Activated naive CD8-positive, alpha-beta T cell treated with anti-CD3 and anti-CD28 coated beads for 36 hours (primary cell): ENCODE results near the gene MEGF10. TPM values are rescaled to one million over a fixed set of nuclear protein-coding genes. Genes with fewer than 3 reads are reported as not detected.

Source experiments
- DNase-seq: peaks from one replicate; pipeline ENCODE4 v3.0.0; 2021
- H3K27ac Mint-ChIP-seq: one replicate; pipeline ENCODE4 v1.8.0; 2022; ENCODE audit warnings: mild to moderate bottlenecking, moderate library complexity, mixed read lengths
- H3K27me3 Mint-ChIP-seq: one replicate; pipeline ENCODE4 v1.8.0; 2022; ENCODE audit warnings: mild to moderate bottlenecking, mixed read lengths
- H3K36me3 Mint-ChIP-seq: one replicate; pipeline ENCODE4 v1.8.0; 2021; ENCODE audit warnings: mild to moderate bottlenecking, mixed read lengths
- H3K4me1 Mint-ChIP-seq: one replicate; pipeline ENCODE4 v1.8.0; 2021; ENCODE audit warnings: mixed read lengths
- H3K4me3 Mint-ChIP-seq: one replicate; pipeline ENCODE4 v1.8.0; 2022; ENCODE audit warnings: mild to moderate bottlenecking, moderate library complexity, mixed read lengths
- H3K9me3 Mint-ChIP-seq: one replicate; pipeline ENCODE4 v1.8.0; 2022; ENCODE audit warnings: mixed read lengths
- total RNA-seq, 2 experiments: library from RNA; stranded (reverse); gene quantifications; one replicate each; pipeline ENCODE4 v1.2.3, GENCODE V29; 2021

The MEGF10 gene
- total RNA-seq, 2 experiments from 2014 or later = not detected

DNA sequence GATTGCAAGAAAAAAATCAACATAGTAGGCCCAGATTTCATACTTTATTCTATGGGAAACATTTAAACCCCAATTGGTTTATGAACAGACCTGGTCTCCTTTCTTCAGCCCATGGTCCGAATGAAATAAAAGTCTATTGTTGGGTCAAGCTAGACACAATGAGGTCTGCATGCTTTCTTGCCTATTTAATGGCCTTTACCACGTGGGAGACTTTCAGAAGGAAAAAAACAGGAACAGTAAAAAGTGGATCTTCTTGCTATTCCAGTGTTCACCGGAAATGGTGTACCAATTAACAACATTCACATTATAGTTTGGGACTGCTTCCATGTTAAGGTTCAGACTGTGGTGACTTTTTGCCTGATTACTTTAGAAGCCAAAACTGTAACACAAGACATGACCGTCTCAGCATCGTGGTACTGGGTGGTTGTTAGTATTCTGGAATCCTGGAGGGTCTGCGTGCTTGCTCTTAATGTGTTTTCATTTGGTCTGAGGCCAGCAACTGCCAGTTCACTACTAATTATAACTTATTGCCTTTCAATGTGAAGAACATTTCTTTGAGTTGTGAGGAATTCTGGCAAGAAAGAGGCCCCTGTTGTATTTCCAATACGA, 141.5 kb downstream of the MEGF10 start:
- Mint-ChIP-seq H3K4me3 (no peak overlapping the region), H3K27ac (no peak overlapping the region), H3K9me3 (no peaks in the 10 kb centered on the region), H3K4me1 (no peaks in the 10 kb centered on the region), H3K36me3 (no peaks in the 10 kb centered on the region), H3K27me3 (peaks cover 5% of the 10 kb centered on the region)
- DNase-seq = no peak

DNA sequence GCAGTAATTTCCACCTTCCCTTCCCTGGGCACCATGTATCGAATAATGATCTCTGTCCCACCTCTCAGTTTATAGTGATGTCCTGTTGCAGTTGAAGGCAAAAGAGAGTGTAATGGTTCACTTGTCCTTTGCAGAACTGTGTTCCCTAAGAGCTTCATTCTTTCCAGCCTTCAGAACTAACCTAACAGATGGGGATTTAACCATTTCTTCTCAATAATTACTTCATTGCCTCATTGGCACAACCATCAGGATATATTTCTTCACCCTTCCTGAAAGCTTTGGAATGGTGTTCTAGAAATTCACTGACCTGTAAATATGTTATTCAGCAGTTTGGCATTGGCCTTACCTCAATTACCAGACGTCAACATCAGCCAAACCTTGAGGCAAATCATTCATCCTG, 142.9 kb downstream of the MEGF10 start:
- peaks cover 5% of the 10 kb centered on the region for H3K27me3 Mint-ChIP-seq
- H3K4me1 Mint-ChIP-seq = no peaks in the 10 kb centered on the region
- H3K4me3 Mint-ChIP-seq = no peak overlapping the region
- no peaks in the 10 kb centered on the region for H3K36me3 Mint-ChIP-seq
- H3K27ac Mint-ChIP-seq = no peak overlapping the region
- no peaks in the 10 kb centered on the region for H3K9me3 Mint-ChIP-seq
- DNase-seq = no peak

DNA sequence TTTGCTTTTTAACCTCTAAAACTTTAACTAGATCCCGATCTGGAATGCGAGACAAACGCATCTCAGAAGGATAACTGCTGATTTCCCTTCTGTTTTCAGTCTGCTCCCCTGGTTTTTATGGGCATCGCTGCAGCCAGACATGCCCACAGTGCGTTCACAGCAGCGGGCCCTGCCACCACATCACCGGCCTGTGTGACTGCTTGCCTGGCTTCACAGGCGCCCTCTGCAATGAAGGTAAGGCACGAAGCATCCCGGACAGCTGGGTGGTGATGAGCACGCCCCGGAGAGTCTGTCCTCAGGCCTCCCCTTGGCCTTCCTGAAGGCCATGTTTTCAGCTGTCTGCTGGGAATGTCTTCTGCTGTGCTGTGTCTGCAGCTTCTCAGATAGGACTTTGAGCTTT, 144.0 kb downstream of the MEGF10 start:
- DNase-seq = no peak
- Mint-ChIP-seq H3K4me3 (no peak overlapping the region), H3K4me1 (no peaks in the 10 kb centered on the region), H3K9me3 (no peaks in the 10 kb centered on the region), H3K36me3 (no peaks in the 10 kb centered on the region), H3K27ac (no peak overlapping the region), H3K27me3 (peaks cover 4% of the 10 kb centered on the region)

DNA sequence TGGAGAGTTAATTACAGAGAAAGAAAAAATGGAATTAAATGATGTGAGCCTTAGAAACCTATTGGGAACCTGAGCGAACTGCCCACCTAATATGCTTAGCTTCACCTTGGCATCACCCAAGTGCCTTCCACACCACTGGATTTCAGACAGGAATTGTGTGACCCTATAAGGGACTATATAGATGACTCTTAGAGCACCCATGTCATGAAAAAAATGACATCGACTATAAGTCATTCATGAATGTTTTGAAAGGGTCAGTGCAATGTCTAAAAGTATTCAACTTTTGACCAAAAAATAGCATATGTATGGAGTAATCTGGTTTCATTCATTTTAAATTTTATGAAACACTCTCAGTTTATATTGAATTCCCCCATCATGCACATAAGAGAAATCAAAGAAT, 145.2 kb downstream of the MEGF10 start:
- H3K4me3 Mint-ChIP-seq = no peak overlapping the region
- H3K4me1 Mint-ChIP-seq = no peaks in the 10 kb centered on the region
- H3K36me3 Mint-ChIP-seq = no peaks in the 10 kb centered on the region
- no peak overlapping the region for H3K27ac Mint-ChIP-seq
- no peaks in the 10 kb centered on the region for H3K27me3 Mint-ChIP-seq
- no peaks in the 10 kb centered on the region for H3K9me3 Mint-ChIP-seq
- no peak for DNase-seq

DNA sequence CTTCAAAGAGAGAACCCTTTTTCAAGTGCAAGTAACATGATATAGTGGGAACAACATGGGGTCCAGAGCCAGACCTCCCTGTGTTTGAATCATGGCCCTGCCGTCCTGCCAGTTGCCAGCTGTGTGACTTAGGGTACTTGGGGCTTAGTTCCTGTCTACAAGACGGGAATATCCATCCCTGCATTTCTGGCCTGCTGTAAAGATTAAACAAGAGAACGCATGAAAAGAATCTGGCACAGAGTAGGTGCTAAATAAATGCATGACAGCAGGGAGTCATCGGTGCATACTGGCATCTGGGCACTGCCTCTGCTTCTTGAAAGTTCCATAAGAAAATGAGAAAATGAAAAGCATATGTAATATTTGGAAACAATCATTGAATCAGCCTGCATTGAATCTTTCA, 149.0 kb downstream of the MEGF10 start:
- no peaks in the 10 kb centered on the region for H3K9me3 Mint-ChIP-seq
- H3K4me1 Mint-ChIP-seq = no peaks in the 10 kb centered on the region
- H3K27me3 Mint-ChIP-seq = peaks cover 6% of the 10 kb centered on the region
- H3K36me3 Mint-ChIP-seq = no peaks in the 10 kb centered on the region
- no peak for DNase-seq
- no peak overlapping the region for H3K27ac Mint-ChIP-seq
- H3K4me3 Mint-ChIP-seq = no peak overlapping the region

DNA sequence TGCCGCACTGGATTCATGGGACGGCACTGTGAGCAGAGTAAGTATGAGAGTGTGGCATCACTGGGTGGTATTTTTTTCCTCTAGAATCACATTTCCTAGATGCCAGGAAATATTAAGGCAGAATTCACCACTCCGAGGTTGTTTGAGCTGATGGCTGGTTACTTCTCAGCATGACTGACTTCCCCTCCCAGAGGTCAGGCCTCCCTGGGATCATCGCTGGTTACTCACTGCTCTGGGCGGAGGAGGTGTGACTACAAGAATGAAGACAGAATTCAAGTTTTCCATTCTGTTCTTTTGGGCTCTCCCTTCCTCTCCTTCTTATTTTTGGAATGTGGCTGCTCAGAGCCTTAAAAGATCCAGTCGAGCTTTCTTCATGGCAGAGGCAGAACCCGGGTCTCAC, 150.2 kb downstream of the MEGF10 start:
- Mint-ChIP-seq H3K4me3 (no peak overlapping the region), H3K4me1 (no peaks in the 10 kb centered on the region), H3K27me3 (peaks cover 11% of the 10 kb centered on the region), H3K9me3 (no peaks in the 10 kb centered on the region), H3K27ac (no peak overlapping the region), H3K36me3 (no peaks in the 10 kb centered on the region)
- DNase-seq = no peak

DNA sequence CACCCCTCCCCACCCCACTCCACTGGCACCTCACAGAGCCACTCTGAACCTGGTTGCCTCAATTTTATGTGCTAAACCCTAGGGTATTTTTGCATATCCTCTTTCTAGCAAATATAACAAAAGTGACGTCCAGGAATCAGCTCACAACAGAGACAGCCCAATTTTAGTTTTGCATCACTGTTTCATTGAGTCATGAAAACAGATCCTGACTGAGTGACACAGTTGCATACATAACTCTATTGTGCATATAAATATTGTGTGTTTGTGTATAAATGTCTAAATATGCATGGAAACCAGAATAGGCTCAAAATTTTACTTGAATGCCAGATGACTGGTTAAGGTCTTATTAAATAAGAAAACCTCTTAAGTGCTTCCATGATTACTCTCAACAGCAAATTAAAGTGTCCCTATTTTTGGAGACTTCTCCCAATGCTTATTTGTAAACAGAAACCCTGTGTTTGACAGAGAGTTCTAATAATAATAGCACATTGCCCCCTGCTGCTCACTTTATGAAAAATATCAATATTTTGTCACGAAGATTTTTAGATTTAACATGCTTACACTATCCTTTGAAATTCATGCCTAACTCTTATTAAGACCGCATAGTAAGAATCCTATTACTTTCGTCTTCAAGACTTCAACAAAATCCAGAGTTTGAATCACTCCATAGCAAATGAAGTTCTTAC, 151.3 kb downstream of the MEGF10 start:
- no peak for DNase-seq
- Mint-ChIP-seq H3K4me1 (no peaks in the 10 kb centered on the region), H3K9me3 (no peaks in the 10 kb centered on the region), H3K4me3 (no peak overlapping the region), H3K27me3 (peaks cover 11% of the 10 kb centered on the region), H3K36me3 (no peaks in the 10 kb centered on the region), H3K27ac (no peak overlapping the region)

DNA sequence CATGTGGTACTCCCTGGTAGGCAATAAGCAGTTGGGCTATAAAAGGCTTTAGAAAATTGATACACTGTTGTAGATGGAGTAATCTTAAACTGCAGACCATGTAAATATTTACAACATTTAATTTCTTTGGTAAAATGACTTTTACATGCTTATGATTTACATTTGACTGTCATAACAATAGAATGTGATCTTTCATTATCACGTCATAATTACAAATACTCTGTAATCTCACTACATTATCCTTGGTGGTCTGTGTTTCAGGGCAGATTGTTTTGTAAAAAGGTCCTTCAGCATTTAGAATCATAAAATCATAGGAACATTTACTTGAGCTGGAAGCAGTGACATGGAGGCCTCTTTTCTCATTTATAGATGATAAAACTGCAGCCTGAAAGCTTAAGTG, 153.6 kb downstream of the MEGF10 start:
- no peak for DNase-seq
- Mint-ChIP-seq H3K9me3 (no peaks in the 10 kb centered on the region), H3K27me3 (peaks cover 15% of the 10 kb centered on the region), H3K4me1 (no peaks in the 10 kb centered on the region), H3K36me3 (no peaks in the 10 kb centered on the region), H3K4me3 (no peak overlapping the region), H3K27ac (no peak overlapping the region)

DNA sequence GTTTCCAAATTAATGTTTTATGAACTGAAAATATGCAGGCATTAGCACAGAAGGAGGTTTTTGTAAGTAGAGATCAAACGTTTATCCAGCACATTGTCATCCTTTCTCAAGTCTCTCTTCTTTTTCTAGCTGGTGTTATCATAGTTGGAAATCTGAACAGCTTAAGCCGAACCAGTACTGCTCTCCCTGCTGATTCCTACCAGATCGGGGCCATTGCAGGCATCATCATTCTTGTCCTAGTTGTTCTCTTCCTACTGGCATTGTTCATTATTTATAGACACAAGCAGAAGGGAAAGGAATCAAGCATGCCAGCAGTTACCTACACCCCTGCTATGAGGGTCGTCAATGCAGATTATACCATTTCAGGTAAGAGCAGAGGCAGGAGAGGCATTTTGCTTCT, 154.7 kb downstream of the MEGF10 start:
- H3K36me3 Mint-ChIP-seq = no peaks in the 10 kb centered on the region

DNA sequence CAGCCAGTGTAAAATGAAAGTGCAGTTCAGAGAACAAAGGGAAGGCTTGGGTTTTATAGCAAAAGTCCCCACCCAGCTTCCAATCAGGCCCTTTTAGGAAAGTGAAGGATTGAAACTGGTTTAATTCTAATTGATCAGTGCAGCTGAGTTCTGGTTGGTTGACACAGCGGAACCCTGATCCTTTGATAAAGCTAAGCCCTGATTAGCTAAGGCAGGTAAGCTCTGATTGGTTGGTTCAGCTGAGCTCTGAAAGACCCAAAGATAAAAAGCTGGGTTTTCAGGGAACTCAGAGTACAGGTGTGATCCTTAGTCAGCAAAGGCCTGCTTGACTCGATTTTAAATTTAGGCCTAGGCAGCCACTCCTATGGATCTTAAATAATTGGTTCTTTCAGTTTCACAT, 156.0 kb downstream of the MEGF10 start:
- Mint-ChIP-seq H3K9me3 (no peaks in the 10 kb centered on the region), H3K27ac (no peak overlapping the region), H3K36me3 (no peaks in the 10 kb centered on the region), H3K4me1 (no peaks in the 10 kb centered on the region), H3K27me3 (peaks cover 15% of the 10 kb centered on the region), H3K4me3 (no peak overlapping the region)
- DNase-seq = no peak

More for the DNA sequence above, 154.7 kb downstream of the MEGF10 start:
- no peaks in the 10 kb centered on the region for H3K4me1 Mint-ChIP-seq
- no peak overlapping the region for H3K4me3 Mint-ChIP-seq
- H3K27me3 Mint-ChIP-seq = peaks cover 15% of the 10 kb centered on the region
- H3K9me3 Mint-ChIP-seq = no peaks in the 10 kb centered on the region
- DNase-seq = no peak
- H3K27ac Mint-ChIP-seq = no peak overlapping the region

DNA sequence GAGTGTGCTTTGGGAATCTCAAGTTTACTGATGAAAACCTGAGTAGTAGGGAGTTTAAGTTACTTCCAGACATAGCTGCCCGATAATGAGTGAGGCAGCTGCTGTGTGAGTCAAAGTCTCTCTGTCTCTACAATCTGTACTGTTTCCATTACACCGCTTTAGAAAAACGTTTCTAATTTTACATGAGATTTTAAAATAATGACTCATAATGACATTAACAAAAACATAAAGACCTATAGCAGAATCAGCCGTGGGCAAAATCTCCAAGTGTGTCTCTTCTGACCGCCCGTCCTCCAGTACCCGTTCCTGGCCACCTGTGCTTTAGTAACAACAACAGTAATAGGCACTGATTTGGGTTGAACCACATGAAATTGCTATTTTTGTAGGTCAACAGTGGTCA, 157.2 kb downstream of the MEGF10 start:
- peaks cover 9% of the 10 kb centered on the region for H3K27me3 Mint-ChIP-seq
- no peak overlapping the region for H3K4me3 Mint-ChIP-seq
- no peaks in the 10 kb centered on the region for H3K4me1 Mint-ChIP-seq
- H3K9me3 Mint-ChIP-seq = no peaks in the 10 kb centered on the region
- DNase-seq = no peak
- H3K27ac Mint-ChIP-seq = no peak overlapping the region
- H3K36me3 Mint-ChIP-seq = no peaks in the 10 kb centered on the region

DNA sequence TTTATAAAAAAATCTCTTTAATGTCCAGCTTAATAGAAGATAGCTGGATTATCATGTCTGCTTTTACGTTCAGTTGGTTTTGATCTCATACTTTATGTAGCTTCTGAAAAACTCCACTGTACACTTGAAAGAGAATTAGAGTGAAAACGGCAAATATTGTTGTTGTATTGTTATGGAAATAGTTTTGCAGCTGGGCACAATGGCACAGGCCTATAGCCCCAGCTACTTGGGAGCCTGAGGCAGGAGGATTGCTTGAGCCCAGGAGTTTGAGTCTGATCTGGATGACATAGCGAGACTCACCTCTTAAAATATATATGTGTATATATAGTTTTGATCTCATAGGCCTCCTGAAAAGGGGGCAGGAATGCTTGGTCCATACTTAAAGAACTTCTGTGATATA, 159.4 kb downstream of the MEGF10 start:
- no peak for DNase-seq
- H3K4me1 Mint-ChIP-seq = no peaks in the 10 kb centered on the region
- H3K4me3 Mint-ChIP-seq = no peak overlapping the region
- H3K27me3 Mint-ChIP-seq = peaks cover 8% of the 10 kb centered on the region
- H3K36me3 Mint-ChIP-seq = no peaks in the 10 kb centered on the region
- no peaks in the 10 kb centered on the region for H3K9me3 Mint-ChIP-seq
- no peak overlapping the region for H3K27ac Mint-ChIP-seq

DNA sequence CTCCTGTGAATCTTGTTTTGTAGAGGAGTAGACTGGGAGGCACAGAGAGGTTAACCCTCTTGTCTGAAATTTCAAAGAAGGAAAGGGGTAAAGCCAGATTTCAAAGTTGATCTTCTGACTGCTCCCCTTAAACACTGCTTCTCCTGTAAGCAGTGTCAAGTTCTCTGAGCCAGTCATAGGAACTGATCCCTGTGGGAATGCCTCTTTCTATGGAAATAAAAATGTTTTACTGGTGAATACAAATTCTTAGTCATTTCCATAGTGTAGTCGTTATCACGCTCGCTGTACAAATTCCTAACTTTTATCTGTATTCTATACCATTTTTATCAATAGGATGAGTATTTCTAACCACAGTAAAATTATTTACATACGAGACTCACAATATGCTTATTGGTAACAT, 160.5 kb downstream of the MEGF10 start:
- H3K4me3 Mint-ChIP-seq = no peak overlapping the region
- H3K4me1 Mint-ChIP-seq = no peaks in the 10 kb centered on the region
- H3K27ac Mint-ChIP-seq = no peak overlapping the region
- H3K36me3 Mint-ChIP-seq = no peaks in the 10 kb centered on the region
- no peak for DNase-seq
- H3K27me3 Mint-ChIP-seq = peaks cover 7% of the 10 kb centered on the region
- H3K9me3 Mint-ChIP-seq = no peaks in the 10 kb centered on the region

DNA sequence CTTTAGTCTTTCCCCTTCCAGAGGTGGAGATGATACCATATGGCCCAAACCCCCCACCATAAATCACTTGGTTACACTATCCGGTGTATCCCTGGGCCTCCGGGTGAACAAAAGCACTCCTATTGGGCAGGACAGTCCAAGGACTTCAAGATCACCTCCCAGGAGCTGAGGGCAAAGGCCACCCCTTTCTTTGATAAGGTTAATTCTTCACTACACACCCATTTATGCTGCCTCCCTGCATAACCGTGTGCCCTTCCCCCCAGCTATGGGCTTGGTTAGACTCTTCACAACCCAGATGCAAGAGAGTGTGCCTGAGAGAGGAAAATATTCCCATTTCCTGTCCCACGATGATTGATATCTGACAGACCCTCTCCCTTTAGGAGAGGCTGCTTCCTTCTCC, 162.0 kb downstream of the MEGF10 start:
- peaks cover 7% of the 10 kb centered on the region for H3K27me3 Mint-ChIP-seq
- no peak overlapping the region for H3K4me3 Mint-ChIP-seq
- no peaks in the 10 kb centered on the region for H3K9me3 Mint-ChIP-seq
- no peaks in the 10 kb centered on the region for H3K4me1 Mint-ChIP-seq
- no peak overlapping the region for H3K27ac Mint-ChIP-seq
- DNase-seq = no peak
- H3K36me3 Mint-ChIP-seq = no peaks in the 10 kb centered on the region

DNA sequence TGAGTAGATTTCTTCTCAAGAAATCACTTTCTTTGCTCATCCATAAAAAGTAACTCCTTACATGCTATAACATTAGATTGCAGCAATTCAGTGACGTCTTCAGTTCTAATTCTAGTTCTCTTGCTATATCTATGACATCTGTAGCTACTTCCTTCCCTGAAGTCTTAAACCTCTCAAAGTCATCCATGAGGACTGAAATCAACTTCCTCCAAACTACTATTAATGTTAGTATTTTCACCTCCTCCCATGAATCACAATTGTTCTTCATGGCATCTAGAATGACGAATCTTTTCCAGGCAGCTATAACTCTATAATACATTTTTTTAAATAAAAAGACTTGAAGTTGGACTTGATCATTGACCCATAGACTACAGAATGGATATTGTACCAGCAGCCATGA, 180.6 kb downstream of the MEGF10 start:
- H3K36me3 Mint-ChIP-seq = no peaks in the 10 kb centered on the region
- no peaks in the 10 kb centered on the region for H3K9me3 Mint-ChIP-seq
- no peak for DNase-seq
- H3K4me1 Mint-ChIP-seq = no peaks in the 10 kb centered on the region
- no peak overlapping the region for H3K27ac Mint-ChIP-seq
- no peak overlapping the region for H3K4me3 Mint-ChIP-seq
- H3K27me3 Mint-ChIP-seq = peaks cover 8% of the 10 kb centered on the region

DNA sequence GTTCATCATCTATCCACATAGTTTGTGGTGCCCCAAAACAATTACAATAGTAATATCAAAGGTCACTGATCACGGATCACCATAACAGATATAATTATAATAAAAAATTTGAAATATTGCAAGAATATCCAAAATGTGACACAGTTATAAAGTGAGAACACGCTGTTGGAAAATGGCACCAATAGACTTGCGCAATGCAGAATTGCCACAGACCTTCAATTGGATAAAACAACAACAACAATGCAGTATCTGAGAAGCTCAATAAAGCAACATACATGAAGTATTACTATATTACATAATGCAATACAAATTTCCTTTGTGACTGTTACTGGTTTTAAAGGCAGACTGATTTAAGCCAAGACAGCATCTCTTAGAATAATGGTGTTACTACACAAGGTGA, 182.1 kb downstream of the MEGF10 start:
- Mint-ChIP-seq H3K4me3 (no peak overlapping the region), H3K36me3 (no peaks in the 10 kb centered on the region), H3K9me3 (no peaks in the 10 kb centered on the region)

More for the DNA sequence above, 182.1 kb downstream of the MEGF10 start:
- H3K4me1 Mint-ChIP-seq = no peaks in the 10 kb centered on the region
- H3K27ac Mint-ChIP-seq = no peak overlapping the region
- no peak for DNase-seq
- H3K27me3 Mint-ChIP-seq = peaks cover 8% of the 10 kb centered on the region
